Fibroblast of mammary gland (primary cell): ENCODE data around the gene LYZL1.

Experiments used
- DNase-seq: peaks from one replicate; pipeline ENCODE4 v3.0.0-alpha.2; 2010; ENCODE audit warnings: low read depth
- H3K4me3 ChIP-seq: 2 replicates; pipeline ENCODE4 v1.5.1; 2011; ENCODE audit warnings: low read depth, mild to moderate bottlenecking, low read length, moderate library complexity; ENCODE audit not compliant: control insufficient read depth
- TF ChIP-seq, protein P1 (sequence below): conservative IDR thresholded peaks from 2 replicates; pipeline ENCODE4 v1.5.1; 2011; ENCODE audit warnings: low read depth, low read length, inconsistent platforms; ENCODE audit not compliant: control insufficient read depth, insufficient read depth

LYZL1 gene

DNA sequence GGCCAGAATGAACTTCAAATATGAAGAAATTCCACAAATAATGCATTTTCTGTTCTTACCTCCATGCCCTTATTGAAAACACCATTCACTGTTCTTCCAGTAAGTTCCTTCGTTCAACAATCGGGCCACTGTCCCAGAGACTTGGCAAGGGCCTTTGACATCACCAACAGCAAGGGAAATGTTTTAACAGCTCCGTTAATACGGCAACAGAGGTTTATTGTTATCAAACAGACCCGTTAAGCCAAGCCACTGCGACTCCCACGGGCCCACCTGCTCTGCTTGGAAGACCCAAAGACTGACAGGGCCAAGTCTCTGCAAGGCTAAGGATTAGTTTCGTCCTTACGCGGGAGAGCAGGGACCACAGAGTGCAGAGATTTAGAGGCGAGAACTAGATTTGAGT is 43.4 kb upstream of the LYZL1 start:
- DNase-seq = no peak
- TF ChIP-seq, protein P1, sequence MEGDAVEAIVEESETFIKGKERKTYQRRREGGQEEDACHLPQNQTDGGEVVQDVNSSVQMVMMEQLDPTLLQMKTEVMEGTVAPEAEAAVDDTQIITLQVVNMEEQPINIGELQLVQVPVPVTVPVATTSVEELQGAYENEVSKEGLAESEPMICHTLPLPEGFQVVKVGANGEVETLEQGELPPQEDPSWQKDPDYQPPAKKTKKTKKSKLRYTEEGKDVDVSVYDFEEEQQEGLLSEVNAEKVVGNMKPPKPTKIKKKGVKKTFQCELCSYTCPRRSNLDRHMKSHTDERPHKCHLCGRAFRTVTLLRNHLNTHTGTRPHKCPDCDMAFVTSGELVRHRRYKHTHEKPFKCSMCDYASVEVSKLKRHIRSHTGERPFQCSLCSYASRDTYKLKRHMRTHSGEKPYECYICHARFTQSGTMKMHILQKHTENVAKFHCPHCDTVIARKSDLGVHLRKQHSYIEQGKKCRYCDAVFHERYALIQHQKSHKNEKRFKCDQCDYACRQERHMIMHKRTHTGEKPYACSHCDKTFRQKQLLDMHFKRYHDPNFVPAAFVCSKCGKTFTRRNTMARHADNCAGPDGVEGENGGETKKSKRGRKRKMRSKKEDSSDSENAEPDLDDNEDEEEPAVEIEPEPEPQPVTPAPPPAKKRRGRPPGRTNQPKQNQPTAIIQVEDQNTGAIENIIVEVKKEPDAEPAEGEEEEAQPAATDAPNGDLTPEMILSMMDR = no peak
- H3K4me3 ChIP-seq = no peak overlapping the region

DNA sequence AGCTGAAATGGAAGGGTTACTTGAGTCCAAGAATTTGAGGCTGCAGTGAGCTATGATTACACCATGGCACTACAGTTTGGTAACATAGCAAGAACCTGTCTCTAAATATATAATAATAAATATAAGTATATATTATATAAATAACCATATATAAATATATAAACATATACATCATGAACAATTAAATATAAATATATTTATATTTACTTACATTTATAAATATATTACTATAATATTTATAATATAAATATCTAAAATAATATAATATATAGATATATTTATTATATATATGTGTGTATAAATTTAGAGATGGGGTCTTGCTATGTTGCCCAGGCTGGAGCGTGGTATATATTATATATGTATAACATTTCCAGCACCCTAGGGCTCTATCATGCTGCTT is 42.4 kb upstream of the LYZL1 start:
- no peak overlapping the region for H3K4me3 ChIP-seq
- no peak for DNase-seq
- TF ChIP-seq, protein P1 = no peak

DNA sequence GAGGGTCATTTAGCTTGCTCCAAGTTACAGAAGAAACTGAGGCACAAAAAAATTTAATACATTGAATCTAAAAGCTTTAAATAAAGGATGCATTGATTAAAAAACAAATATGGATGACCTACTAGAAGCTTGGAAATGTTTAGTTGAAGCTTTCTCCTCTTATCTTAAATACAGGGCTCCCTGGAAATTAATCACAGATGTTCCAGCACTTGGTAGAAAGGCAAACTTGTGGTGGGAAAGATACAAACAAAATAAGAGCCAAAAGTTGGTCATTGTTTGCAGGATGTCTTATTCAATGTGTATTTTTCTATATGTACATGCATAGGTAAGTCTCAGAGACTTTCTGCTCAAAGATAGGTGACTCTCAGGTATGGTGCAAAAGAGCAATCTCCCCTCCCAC is 40.7 kb upstream of the LYZL1 start:
- no peak overlapping the region for H3K4me3 ChIP-seq
- TF ChIP-seq, protein P1 = no peak
- DNase-seq = no peak

DNA sequence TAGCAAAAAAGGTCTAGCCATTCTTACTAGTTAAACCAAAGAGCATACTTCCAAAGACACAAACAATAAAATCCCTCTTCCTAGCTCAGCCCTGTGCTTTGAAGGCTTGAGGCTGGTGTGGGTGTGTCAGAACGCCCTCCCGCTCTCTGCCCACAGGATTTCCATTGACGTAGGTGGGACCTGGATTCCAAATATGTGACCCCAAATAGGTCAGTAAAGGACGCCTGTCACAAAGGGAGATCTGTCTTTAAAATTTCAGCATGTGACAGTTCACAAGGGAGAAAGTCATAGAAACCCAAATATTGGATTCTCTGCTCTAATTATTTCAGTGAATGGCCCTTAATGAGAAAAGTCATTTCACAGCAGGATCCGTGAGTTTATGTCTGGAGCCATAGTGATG is 39.9 kb upstream of the LYZL1 start:
- no peak overlapping the region for H3K4me3 ChIP-seq
- no peak for DNase-seq
- TF ChIP-seq, protein P1 = no peak

DNA sequence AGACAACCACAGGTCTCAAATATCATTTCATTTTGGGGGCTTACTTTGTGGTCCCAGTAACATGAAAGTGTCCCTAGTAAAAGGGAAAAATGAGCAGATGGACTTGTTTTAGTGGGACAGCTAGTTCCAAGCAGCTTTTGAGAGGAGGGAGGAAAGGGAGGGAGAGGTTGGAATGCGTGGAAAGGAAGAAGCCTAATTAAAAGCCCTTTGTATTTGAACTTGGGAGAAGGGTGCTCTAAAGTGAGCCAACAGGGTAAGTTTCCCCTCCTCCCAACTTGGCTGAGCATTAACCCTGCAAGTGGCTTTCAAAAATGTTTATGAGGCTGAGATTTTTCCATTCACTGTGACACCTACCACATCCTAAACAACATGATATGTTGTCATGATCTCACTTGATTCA is 38.8 kb upstream of the LYZL1 start:
- TF ChIP-seq, protein P1 = no peak
- no peak for DNase-seq
- H3K4me3 ChIP-seq = no peak overlapping the region

DNA sequence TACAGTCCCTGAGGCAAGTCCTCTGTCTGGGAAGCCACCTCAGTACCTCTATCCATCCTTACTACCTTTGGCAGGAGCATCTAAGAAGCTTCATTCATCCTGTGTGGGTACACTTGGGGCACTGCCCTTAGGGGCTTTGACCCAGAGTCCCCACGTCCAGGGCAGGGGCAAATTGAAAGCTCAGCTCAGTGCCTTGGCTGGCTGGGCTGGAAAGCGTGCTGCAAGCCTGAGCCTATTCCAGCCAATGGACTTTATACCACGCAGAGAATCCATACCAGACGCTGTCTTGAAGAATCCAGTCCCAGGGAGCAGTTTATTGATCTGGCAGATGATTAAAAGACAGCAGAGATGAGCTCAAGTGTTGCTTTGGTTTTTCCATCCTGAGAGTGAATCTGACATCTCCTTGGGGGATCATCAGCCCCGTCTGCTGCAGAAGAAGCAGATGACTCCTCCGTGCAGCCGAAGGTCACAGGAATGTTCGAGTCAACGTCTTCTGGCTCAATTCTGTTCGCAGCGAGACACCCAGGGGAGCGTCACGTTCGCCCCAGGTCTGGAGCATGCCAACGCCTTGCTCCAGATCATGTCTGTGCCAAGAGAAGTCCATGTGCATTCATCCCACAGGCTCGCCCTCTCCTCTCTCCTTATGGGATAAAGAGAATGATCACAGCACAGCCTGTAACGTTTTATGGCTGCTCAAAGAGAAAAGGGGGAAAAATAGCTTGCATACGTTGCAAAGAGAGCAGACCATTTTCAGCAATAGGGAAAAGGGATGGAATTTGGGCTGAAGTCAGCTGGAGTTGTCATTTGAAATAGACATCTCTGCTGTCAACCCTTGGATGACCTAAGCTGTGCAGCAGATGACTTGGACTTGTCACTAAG is 35.8 kb upstream of the LYZL1 start:
- H3K4me3 ChIP-seq = no peak overlapping the region
- TF ChIP-seq, protein P1 = no peak
- peak; percentile 59 for DNase-seq

DNA sequence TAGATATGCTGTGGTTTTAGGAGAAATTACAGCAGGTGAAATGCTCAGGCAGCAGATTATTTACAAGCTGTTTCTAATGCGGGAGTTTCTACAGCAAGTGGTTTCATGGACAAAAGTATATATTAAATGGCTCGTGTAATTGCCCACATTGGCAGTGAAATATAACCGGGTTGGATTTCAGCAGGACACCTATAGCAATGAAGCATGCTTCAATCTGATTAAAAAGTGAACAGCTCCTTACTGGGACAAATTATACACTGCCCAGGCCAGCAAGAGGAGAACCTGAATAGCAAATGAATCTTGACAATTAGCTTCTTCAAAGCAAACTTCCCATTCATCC is 35.2 kb upstream of the LYZL1 start:
- TF ChIP-seq, protein P1 = no peak
- DNase-seq = no peak
- no peak overlapping the region for H3K4me3 ChIP-seq
